ENCODE measurements around the gene TMEM192. TPM values are rescaled to one million over a fixed set of nuclear protein-coding genes. Genes with fewer than 3 reads are reported as not detected.
"Not testable (repeated sequence)": the region's sequence is repeated elsewhere in the genome, so short reads cannot be mapped to it uniquely, and the experiment has no call there.

The TMEM192 gene
- total RNA-seq, 2 donors from 2014 or later, result 13.6 to 14.6 TPM

- TF ChIP-seq CTCF (IDR thresholded peaks at IDR 0.05), result no peak
- no peak overlapping the region for H3K4me3 ChIP-seq
- H3K27ac ChIP-seq, result no peak overlapping the region
- DNase-seq (ENCODE audit: low spot score), result peak; percentile 57
- no peaks in the 10 kb centered on the region for H3K4me1 ChIP-seq
- peaks cover 6% of the 10 kb centered on the region for H3K36me3 ChIP-seq
- H3K9me3 ChIP-seq, result no peaks in the 10 kb centered on the region
- H3K27me3 ChIP-seq, result no peaks in the 10 kb centered on the region
Measured at GRCh38 chr4:165106518-165106917, 6.1 kb downstream of the TMEM192 start.

GRCh38 chr4:165101641-165102040 is 11.0 kb downstream of the TMEM192 start:
- Histone ChIP-seq H3K27me3 (no peaks in the 10 kb centered on the region), H3K27ac (no peak overlapping the region), H3K4me1 (no peaks in the 10 kb centered on the region), H3K4me3 (no peak overlapping the region), H3K36me3 (peaks cover 26% of the 10 kb centered on the region), H3K9me3 (no peaks in the 10 kb centered on the region)
- peak; percentile 21 for DNase-seq (ENCODE audit: low spot score)
- TF ChIP-seq CTCF (IDR thresholded peaks at IDR 0.05), result no peak

GRCh38 chr4:165096776-165097175 is 15.9 kb downstream of the TMEM192 start:
- Histone ChIP-seq H3K27ac (no peak overlapping the region), H3K9me3 (no peaks in the 10 kb centered on the region), H3K27me3 (no peaks in the 10 kb centered on the region), H3K4me1 (no peaks in the 10 kb centered on the region), H3K36me3 (peaks cover 29% of the 10 kb centered on the region), H3K4me3 (no peak overlapping the region)
- TF ChIP-seq CTCF (IDR thresholded peaks at IDR 0.05), result peak in 1 of 2 donors; percentile 60
- peak; percentile 9 for DNase-seq (ENCODE audit: low spot score)

GRCh38 chr4:165095291-165095690 is 17.4 kb downstream of the TMEM192 start:
- no peak for TF ChIP-seq CTCF (IDR thresholded peaks at IDR 0.05)
- Histone ChIP-seq H3K9me3 (no peaks in the 10 kb centered on the region), H3K4me3 (no peak overlapping the region), H3K36me3 (peaks cover 16% of the 10 kb centered on the region), H3K27me3 (no peaks in the 10 kb centered on the region), H3K27ac (no peak overlapping the region), H3K4me1 (no peaks in the 10 kb centered on the region)
- peak; percentile 16 for DNase-seq (ENCODE audit: low spot score)

- no peaks in the 10 kb centered on the region for H3K27me3 ChIP-seq
- no peak overlapping the region for H3K4me3 ChIP-seq
- H3K27ac ChIP-seq, result no peak overlapping the region
- no peak for TF ChIP-seq CTCF (IDR thresholded peaks at IDR 0.05)
- H3K9me3 ChIP-seq, result no peaks in the 10 kb centered on the region
- H3K4me1 ChIP-seq, result no peaks in the 10 kb centered on the region
- H3K36me3 ChIP-seq, result peaks cover 14% of the 10 kb centered on the region
- no peak for DNase-seq (ENCODE audit: low spot score)
Measured at GRCh38 chr4:165094873-165095272, 17.8 kb downstream of the TMEM192 start.

- H3K36me3 ChIP-seq, result peaks cover 27% of the 10 kb centered on the region
- not testable (repeated sequence) for H3K9me3 ChIP-seq, H3K4me3 ChIP-seq, H3K27me3 ChIP-seq, H3K4me1 ChIP-seq, H3K27ac ChIP-seq
- peak; percentile 5 for DNase-seq (ENCODE audit: low spot score)
Measured at GRCh38 chr4:165092187-165092586, 20.5 kb downstream of the TMEM192 start.
